HG03354 (cell line): Measurements from ENCODE around the gene EIF6.
"Not testable (repeated sequence)": the region's sequence is repeated elsewhere in the genome, so short reads cannot be mapped to it uniquely, and the experiment has no call there.

Experiments
- ATAC-seq: cut with Tn5 transposase; IDR thresholded peaks from one replicate; pipeline ENCODE4 v1.9.1; 2021; ENCODE audit warnings: mild to moderate bottlenecking; ENCODE audit not compliant: unreplicated experiment, poor library complexity, severe bottlenecking

The EIF6 gene

DNA sequence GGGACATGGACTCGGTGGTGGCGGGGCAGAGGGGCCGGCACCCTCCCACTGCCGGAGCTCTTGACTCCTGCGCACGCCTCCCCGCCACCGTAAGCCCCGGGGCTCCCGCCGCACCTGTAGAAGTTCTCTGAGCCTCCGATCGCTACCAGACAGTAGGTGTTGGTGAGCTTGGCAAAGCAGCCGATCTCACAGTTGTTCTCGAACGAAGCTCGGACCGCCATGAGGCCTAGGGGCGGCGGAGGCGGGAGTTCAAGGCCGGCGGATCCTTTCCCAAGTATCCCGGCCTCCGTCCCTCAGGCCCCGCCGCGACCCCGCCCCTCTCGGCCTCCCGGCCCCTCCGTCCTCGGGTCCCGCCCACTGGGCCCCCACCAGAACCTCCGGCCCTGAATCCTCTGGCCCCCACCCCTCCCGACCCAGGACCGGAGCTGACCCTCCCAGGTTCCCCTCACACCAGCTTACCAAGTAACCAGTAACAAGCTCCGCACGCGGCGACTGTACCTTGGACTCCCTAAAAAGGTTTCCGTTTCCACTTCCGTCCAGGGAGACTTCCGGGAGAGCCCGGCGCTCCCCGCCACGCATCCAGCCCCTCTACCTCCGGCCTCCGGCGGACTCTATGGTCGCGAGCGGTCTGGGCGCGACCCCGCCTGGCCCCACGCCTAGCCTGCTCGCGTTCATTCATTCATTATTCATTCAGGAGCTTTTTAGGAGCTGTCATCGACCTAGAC, at the start of gene EIF6:
Gene EIF6 (minus strand): TSS at position 506 of the 725 bp plus-strand sequence. CDS start 285 bp downstream, at position 221.
- peak; percentile 76 for ATAC-seq

DNA sequence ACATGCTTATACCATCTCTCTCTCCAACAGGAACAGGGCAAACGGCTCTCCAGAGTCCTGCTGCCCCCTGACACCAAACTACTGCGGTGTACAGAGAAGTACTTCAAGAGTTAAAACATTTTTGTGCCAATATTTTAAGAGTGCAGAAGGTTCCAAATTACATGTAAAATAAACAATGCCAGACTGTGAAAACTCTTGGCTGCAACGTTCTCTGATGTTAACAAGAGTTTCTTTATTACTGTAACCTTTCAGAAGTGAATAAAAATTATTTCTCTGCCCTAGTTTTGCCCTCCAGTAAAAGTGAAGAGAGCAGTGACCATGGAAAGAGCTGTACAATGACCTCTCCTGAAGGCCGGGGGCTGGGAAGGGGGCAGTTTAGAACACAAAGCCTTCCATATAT, 49.0 kb upstream of the EIF6 start:
- ATAC-seq = no peak

DNA sequence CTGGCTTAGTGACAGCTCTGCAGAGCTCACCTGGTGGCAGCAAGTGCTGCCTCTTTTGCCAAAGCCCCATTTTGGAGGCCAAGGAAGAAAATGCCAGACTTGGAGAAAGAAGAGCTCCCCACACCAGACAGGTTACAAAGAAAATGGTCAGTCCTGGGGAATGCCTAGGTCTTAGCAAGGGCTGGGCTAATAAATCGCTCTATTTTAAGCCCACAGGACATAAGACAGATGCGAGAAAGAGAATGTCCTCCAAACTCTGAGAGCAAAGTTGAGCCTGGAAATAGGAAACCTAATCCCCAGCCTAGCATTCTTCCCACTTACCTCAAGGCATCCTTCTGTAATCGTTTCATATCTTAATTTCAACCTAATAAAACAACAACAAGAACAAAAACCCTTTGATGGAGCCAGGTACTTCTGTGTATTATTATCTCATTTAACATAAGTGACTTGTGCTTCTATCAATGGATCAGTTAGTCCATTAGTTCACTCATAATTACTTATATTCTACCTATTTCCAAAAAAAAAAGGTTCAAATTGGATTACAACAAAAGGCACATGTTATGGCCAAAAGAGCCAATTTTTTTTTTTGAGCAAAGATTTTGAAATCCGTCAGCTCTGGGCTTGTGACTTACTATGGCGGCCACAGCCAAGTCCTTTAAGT, 48.1 kb upstream of the EIF6 start:
- ATAC-seq = no peak

DNA sequence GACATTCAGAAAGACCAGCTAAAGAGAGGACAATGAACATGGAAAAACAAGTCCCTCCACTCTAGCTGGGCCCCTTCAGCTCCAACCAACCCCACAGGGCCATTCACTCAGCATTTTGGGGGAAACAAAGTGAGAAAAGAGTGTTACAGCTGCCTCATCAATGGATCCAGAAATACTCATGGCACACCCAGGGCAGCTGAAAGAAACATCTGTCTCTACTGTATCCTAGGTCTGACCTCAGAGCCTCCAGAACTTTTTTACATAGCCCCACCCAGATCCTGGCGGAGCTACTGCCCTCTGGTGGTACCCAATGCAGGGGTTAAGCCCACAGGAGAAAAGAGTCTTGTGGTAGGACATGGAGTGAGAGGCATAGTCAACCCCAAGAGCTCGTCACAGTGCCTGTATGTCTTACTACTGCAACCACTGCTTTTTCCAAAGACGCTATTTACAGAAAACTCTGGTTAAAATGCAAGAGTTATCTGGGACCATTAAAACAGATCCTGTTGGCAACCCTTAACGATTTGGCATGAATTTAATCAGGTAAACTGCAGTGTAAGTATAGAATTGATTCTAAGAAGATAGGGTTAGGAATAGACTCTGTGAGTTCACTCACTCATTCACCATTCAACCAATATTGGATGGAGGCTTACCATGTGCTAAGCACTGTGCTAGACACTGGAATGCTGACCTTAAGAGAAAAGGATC, 45.0 kb upstream of the EIF6 start:
- ATAC-seq = no peak

DNA sequence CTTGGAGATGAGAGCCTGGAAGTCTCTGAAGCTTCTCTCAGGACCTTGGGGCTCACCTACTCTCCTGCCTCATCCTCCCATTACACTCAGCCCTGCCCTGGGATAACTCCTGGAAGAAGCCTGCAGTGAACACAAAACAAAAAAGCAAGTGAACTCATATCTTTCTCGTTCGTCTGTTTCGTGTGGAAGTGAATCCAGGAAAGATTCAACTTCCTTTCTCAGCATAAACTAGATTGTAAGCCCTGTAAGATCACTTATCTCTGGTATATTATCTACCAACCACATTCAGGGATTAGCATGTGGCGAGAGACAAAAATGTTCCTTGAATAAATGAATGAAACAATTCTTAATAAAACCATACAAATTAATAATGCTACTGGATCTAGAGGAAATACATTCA, 44.1 kb upstream of the EIF6 start:
- no peak for ATAC-seq

DNA sequence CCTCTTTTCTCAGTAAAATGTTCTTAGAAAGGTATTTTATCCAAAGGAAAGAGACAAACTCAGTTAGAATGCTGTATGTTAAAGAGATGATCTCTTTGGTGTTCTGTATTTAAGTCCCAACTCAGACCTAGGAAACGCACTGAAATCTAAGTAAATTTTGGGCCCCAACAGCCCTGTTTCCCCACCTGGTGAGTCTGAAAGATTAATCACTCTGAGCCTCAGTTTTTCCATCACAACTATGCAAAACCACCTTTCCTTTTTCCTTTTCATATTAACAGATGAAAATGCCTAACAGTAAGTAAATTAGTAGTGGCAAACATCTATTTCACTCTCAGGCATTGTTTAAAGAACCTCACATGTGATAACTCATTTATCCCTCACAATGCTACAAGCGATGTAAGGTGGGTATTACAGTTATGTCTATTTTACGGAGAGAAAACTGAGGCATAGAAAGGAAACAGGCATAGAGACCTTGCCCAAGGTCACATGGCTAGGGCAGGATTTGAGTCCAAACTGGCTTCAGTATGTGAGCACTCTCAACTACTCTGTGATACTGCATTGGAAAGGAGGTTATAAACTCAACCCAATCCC, 43.6 kb upstream of the EIF6 start:
- ATAC-seq = no peak

DNA sequence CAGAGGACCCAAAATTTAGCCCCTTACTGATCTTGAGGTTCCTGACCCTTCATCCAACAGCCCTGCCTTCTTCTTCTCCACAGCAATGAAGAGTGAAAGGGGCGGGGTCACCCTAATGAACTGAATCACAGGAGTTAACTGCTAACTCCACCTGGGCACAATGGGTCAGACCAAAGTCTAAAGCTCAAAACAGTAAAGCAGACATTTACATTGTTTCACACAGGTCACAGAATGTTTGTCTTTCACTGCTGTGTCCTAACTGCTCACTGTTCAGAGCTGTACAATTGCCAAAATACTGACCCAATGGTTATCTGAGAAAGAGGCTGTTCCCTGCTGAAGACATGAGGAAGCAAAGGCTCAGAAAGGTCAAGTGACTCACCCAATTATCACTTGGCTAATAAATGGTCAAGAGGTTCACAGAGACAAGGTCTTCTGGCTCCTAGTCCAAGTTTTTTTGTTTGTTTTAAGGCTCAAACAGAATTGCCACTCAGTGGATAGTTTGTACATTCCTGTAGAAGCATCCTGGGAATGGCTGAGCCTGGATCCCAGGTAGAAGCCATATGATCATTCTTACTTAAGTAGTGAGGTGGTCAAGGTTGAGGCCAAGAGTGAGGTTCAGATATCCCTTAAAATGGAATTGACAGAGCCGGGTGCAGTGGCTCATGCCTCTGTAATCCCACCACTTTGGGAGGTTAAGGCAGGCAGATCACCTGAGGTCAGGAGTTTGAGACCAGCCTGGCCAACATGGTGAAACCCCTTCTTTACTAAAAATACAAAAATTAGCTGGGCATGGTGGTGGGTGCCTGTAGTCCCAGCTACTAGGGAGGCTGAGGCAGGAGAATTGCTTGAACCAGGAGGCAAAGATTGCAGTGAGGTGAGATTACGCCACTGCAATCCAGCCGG, 42.8 kb upstream of the EIF6 start:
- ATAC-seq = no peak

DNA sequence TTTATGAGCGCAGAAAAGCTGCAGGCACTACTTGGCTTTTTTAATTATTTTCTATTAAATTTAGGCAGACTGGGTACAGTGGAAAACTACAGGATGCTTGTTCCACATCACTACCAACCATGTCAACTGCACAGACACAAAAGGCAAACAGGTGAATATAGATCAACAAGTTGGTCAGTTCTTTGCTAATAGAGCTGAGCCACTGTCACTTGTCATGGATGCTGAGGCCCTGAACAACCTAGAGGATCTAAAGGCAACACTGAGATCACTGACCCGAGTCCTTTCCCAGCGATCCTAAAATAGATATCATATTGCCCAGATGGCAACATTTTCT, 42.1 kb upstream of the EIF6 start:
- no peak for ATAC-seq

DNA sequence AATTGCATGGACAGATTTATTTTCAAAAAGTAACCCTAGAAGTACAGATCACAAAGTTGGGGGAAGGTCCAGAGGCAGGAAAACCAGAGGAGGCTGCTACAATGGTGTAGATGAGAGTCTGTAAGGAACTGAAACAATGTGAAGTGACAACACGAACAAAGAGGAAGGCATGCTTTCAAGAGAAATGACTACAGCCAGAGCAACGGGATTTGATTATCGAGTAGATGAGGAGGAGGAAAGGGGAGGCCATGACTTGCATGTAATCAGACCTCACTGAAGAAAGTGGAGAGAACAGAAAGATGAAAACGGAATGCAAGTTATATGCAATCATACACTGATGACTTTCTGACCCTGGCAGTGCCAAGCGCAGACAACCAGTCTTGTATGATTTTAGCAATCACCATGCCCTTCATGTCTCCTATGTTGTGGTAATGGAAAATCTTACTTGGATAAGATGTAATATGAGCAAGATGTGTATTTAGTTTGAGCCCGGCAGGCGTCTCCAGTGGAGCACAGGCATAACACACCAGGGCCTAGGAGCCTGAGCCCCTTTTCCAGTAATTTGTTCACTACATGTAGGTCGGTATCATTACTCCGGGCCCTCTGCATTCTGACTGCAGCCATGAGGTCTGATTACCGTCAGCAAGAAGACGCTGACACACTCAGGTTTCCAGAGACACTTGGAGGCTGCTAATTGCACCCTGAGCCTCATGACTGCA, 41.6 kb upstream of the EIF6 start:
- ATAC-seq = no peak

DNA sequence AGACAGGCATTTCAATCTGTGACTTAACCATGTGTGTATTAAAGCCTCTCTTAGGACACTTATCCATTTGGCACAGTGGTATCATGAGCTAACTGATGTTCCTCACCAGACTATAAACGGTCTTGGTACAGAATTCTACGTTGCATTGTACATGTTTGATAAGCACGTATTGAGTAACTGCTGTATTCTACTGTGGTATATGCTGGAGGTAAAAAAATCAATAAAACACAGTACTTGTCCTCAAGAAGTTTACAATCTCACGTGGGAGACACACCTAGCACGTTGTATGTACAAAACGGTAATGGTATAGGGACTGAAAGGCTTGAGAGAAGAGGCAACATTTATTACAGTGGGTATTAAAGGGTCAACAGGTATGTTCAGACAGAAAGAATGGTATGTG, 40.8 kb upstream of the EIF6 start:
- no peak for ATAC-seq

DNA sequence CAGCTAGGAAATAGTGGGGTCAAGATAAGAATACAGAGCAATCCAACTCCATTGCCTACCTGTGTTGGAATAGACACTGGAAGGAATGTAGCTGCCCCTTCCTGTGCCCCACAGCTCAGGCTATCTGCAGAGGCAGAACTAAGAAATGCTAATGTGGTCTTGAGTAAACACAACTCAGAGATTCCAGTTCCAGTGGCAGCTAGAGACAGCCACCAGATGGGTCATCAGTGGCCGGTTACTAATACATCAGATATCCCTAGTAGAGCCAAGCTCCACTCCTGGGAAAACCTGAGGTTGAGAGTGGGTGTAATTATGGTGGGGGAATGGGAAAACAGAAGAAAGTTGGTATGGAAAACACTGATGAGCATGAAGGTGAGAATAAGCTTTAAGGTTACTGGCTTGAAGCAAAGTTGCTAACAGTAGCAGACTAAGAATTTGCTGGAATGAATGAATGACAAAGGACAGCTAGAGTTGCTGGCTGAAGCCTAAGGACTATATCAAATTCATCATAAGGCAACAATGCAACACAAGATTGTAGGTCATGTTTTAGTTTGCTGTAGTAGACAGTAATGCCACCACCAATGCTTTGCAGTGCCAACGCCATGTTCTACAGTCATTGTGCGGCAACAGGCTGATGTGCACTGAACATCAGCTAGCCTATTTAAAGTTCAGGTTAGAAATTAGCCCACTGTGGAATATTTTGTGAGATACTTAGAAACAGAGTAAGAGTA, 36.0 kb upstream of the EIF6 start:
- ATAC-seq = no peak

DNA sequence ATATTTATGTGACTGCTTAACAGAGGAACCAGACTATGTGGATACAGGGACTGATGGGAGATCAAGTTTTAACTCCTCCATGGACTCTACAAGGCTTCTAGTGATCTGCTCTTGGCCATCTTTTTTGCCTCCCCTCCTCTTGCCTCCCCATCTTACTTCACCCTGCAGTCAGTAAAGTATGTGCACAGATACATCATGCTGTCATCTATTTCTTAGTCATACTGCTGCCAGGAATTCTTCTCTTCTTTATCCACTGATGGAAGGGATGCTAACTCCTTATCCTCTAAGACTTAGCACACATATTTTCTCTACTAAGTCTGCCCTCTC, 35.3 kb upstream of the EIF6 start:
- ATAC-seq = no peak

DNA sequence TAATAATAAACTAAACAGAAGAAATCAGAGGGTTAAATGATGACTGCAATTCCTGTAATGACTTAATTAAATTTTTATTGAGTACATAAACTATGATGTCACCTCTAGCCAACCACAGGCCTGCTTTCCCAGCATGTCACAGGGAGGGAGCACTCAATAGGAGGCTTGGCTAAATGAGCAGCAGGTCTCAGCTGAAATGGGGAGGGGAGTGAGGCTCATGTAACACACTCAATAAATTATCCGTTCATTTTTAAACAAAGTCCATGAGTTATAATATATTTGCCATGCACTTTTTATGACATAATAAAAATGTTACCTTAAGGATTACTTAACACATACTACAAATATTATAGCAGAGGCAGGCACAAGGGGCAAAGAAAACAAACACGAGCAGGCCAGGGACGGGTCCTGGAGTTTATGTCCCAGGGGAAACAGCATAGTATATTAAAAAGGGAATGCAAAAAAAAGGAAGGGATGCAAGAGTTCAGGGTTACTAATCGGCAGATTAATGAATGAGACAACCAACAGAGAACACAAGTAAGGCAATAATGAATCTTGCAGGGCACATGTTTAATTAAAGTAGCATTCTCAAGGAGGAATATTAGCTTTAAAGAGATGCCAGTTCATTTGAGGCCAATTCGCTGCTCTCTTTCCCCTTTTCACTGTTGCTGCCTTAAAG, 34.8 kb upstream of the EIF6 start:
- no peak for ATAC-seq

DNA sequence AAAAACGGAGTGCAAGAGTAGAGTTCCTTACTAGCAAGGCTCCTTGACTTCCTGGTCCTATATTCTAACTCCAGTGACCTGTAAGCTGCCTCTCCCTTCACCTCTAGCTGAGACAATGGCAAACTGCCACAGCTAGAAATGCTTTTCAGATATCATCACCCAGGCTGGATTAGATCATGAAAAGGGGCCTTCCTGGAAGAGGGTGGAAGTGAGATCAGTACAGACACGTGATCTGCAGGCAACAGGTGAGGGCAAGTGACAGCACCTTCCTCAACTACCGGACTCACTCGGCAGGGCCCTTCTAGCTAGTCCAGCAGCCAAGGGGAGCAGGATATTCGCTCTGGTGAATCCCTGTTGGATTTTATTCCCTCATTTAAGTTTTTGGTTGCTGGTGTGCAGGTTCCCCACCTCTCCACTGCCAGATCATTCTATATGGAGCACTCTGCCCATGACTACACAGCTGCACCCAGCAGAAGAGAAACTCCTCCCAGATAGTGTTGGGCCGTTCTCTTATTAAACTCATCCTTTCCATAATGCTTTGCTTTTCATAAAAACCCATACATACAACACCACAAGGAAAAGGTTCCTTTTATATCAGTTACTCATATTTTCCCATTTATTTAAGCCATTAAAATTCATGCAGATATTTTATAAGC, 34.1 kb upstream of the EIF6 start:
- ATAC-seq = no peak

DNA sequence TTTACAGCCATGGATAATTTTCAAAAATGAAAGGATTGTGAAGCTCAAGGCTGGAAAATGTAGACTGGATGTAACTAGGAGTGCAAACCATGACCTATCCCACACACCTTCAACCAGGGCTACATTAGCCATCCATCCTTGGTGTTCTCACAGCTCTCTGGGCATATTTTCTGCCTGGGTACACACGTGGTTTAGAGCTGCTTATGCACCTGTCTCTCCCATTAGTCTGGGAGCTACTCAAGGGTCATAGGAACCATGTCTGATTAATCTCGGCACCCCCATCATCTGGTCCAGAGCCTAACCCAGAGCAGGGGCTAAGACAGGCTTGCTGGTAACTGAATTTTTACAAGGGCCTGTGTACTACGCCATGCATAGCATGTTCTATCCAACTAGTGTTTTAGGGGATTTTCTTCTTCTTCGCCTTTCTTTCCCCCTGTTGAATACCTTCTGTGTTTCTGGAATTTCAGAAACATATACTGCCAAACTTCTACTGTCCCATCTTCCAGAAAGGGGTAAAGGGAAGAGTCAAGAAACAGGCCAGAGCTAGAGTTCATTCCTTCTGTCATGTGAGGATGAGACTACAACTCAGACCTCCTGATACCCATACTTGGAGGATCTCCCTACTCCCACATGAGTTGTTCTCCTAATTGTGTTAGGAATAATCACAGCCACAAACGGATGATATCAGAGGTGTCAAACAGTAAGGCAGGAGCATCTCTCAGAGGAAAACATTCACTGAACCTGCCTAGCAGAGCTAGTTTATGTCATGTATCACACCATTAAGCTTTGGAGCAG, 33.0 kb upstream of the EIF6 start:
- no peak for ATAC-seq

DNA sequence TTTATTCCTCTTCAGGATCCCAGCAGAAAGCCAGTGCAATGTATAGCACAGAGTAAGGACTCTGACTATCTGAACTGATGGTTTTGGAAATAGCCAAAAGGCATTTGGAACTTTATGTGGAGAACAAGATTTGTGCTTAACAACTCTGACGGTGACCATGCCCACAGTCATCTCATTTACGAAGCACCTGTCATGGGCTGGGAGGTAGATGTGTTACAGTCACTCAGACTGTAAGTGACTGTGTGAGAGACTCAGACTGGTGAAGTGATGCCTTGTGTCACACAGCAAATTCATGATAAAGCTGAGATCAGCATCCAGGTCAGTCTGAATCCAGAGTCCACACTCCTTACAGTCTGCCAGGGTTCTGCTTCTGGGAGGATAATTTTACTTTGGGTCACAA, 31.5 kb upstream of the EIF6 start:
- ATAC-seq = no peak

DNA sequence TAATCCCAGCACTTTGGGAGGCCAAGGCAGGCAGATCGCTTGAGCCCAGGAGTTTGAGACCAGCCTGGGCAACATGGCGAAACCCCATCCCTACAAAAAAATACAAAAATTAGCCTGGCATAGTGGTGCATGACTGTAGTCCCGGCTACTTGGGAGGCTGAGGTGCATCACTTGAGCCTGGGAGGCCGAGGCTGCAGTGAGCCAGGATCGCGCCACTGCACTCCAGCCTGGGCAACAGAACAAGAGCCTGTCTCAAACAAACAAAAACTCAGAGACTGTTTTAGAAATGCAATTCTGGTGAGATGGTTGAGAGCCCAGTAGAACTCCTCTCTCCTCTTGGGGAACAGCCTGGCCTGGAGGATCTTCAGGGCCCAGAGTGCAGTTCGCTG, 31.1 kb upstream of the EIF6 start:
- not testable (repeated sequence) for ATAC-seq
